Testis (tissue), 3 donors: ENCODE measurements around the gene FILIP1. TPM values are rescaled to one million over a fixed set of nuclear protein-coding genes. Genes with fewer than 3 reads are reported as not detected.

ENCODE experiments used
- DNase-seq: peaks from one replicate; pipeline ENCODE4 v3.0.0-alpha.2; 2019
- H3K27ac ChIP-seq, 2 donors: fragments of 200-600 bp; sonication (generic); one replicate each; pipeline ENCODE4 v1.5.1; 2019
- H3K27me3 ChIP-seq: fragments of 200-600 bp; sonication (generic); one replicate; pipeline ENCODE4 v1.5.1; 2019
- H3K36me3 ChIP-seq: fragments of 200-600 bp; sonication (generic); one replicate; pipeline ENCODE4 v1.5.1; 2017; ENCODE audit warnings: low read depth; ENCODE audit errors: missing control alignments
- H3K4me1 ChIP-seq: fragments of 200-600 bp; sonication (generic); one replicate; pipeline ENCODE4 v1.5.1; 2019
- H3K4me3 ChIP-seq, 2 donors: fragments of 200-600 bp; sonication (generic); one replicate each; pipeline ENCODE4 v1.5.1; 2017 to 2019
- H3K9me3 ChIP-seq: fragments of 200-600 bp; sonication (generic); one replicate; pipeline ENCODE4 v1.5.1; 2017
- POLR2A ChIP-seq: fragments of 450-650 bp; IDR thresholded peaks from one replicate; pipeline ENCODE4 v1.6.1; 2017; ENCODE audit warnings: antibody characterized with exemption, mild to moderate bottlenecking, moderate library complexity
- WGBS, 2 donors: methylation state at CpG; one replicate each; pipeline ENCODE4 v1.1.5; 2018; 5-methylcytosine and 5-hydroxymethylcytosine counted together
- intact Hi-C: fragments of 100-400 bp; cut with DNase I; formaldehyde crosslinking; loops from one replicate; pipeline ENCODE4 v1.15.1; 2023; ENCODE audit warnings: low total_unique reads
- polyA plus RNA-seq: library from polyadenylated mRNA; stranded (reverse); fragments of 350-450 nt; fragmentation: Illumina TruSeq; extraction: RNeasy Lipid Tissue Mini Kit (QIAGEN cat#74804); gene quantifications from one replicate; pipeline ENCODE4 v1.2.3, GENCODE V29; 2014; ENCODE audit warnings: low read depth, low replicate concordance; ENCODE audit not compliant: insufficient read depth
- total RNA-seq, 2 donors: library from RNA; depleted of rRNA; stranded (reverse); fragments of >200 nt; gene quantifications; one replicate each; pipeline ENCODE4 v1.2.3, GENCODE V29; 2016
- TF ChIP-seq, protein P1 (sequence below), 3 experiments: fragments of 450-650 bp in 2 of 3; fragments of 200-600 bp in 1 of 3; sonication (generic) in 1 of 3; IDR thresholded peaks; one replicate each; pipeline ENCODE4 v1.5.1; 2016 to 2019; ENCODE audit warnings: antibody characterized with exemption in 3 of 3, mild to moderate bottlenecking in 2 of 3, moderate library complexity in 1 of 3

The FILIP1 gene
- total and polyA plus RNA-seq, 3 donors from 2014 or later: 2.0 to 3.1 (median 2.7) TPM

DNA sequence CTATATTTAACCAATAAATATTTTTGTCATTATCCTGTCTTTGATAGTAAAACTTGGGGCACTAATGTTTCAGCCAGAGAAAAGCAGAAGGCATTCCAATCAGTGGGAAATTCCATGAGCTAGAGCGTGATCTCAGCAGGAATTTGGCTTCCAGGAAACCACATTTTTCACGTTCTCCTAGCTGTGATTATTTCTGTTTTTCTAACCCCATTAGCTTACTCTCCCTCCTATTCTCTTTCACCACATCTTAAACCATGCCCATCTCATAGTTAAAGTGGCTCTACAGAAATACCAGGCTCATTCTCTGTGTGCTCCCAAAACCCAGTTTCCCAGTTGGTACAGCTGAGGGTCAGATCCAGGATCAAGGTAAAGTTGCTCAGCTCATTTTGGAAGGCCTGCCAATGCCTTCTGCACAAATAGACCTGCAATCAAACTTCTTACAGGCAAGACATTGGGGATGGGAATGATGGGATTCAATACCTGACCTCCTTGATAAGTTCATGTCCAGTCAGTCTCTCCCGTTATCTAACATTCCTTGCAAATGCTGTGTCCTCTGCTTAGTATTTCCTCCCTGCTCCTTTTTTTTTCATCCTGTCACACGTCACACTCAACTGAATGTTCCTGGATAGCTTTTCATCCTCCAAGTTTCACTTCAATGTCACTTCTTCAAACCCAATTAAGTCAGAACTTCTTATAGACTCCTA lies 175.9 kb downstream of the FILIP1 start:
- intact Hi-C loops: no loop called here
- Histone ChIP-seq H3K4me3 (no peak overlapping the region), H3K4me1 (no peaks in the 10 kb centered on the region), H3K9me3 (no peaks in the 10 kb centered on the region), H3K36me3 (no peaks in the 10 kb centered on the region), H3K27me3 (no peaks in the 10 kb centered on the region), H3K27ac (no peak overlapping the region)
- no peak for DNase-seq
- 53 to 59% methylated on average over 4 of the region's 4 CpGs for WGBS, 2 donors
- no peak for TF ChIP-seq POLR2A
- TF ChIP-seq, protein P1, sequence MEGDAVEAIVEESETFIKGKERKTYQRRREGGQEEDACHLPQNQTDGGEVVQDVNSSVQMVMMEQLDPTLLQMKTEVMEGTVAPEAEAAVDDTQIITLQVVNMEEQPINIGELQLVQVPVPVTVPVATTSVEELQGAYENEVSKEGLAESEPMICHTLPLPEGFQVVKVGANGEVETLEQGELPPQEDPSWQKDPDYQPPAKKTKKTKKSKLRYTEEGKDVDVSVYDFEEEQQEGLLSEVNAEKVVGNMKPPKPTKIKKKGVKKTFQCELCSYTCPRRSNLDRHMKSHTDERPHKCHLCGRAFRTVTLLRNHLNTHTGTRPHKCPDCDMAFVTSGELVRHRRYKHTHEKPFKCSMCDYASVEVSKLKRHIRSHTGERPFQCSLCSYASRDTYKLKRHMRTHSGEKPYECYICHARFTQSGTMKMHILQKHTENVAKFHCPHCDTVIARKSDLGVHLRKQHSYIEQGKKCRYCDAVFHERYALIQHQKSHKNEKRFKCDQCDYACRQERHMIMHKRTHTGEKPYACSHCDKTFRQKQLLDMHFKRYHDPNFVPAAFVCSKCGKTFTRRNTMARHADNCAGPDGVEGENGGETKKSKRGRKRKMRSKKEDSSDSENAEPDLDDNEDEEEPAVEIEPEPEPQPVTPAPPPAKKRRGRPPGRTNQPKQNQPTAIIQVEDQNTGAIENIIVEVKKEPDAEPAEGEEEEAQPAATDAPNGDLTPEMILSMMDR (IDR thresholded peaks at IDR 0.05): no peak

DNA sequence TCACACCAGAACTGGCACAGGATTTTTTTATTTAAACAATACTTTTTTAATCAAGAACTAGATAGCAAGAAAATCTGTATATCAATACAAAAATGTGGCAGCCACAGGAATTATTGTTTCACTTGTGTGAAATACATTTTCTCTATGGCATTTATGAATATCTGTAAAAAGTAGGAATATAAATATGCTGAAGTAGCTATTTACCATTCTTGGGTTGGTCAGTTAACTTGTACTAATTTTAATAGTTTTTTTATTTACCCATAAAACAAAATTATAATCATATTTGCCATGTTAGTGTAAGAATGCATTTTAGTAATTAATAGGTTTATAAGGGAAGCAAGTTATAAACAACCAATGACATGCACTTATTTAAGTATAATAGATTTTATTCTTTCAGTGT lies 177.6 kb downstream of the FILIP1 start:
- Histone ChIP-seq H3K9me3 (no peaks in the 10 kb centered on the region), H3K4me3 (no peak overlapping the region), H3K27me3 (no peaks in the 10 kb centered on the region), H3K27ac (no peak overlapping the region), H3K4me1 (no peaks in the 10 kb centered on the region), H3K36me3 (no peaks in the 10 kb centered on the region)
- TF ChIP-seq POLR2A: no peak
- TF ChIP-seq, protein P1 (IDR thresholded peaks at IDR 0.05): no peak
- DNase-seq: no peak
- intact Hi-C loops: no loop called here

DNA sequence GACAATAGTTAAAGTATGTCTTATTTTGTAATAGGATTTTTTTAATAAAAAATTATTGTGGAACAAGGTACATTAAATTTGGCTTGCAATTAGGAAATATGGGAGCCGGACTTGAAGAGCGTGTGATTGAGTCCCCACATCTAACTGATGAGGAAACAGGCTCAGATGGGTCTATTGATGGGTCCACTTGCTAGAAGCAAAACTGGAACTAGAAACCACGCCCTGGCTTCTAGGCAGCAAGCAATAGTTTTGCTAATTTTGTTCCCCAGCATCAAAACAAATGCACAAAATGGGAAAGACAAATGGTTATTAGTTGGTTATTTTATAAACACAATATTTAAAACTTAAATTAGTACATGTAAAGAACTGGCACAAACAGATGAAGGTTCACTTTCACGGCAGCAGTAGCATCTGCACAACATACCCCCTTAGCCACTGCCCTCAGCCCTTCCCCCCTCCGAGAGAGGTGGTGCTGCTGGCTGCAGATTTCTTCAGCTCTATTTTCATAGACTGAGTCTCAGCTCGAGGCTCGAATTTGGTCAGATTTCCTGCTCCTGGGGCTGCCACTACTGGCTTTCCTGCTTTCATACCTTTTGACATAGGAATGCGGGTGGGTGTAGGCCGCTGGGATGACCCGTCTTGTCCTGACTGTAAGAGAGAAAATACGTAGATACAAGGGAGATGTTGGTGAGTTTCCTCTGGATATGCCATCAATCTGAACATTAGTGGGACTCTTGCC lies 185.2 kb downstream of the FILIP1 start:
- intact Hi-C loops: loop anchor here (10.0 kb wide), 1 partner anchor 206 kb away; no protein-coding TSS in a partner anchor
- Histone ChIP-seq H3K4me3 (no peak overlapping the region), H3K36me3 (no peaks in the 10 kb centered on the region), H3K4me1 (no peaks in the 10 kb centered on the region), H3K27ac (no peak overlapping the region), H3K27me3 (no peaks in the 10 kb centered on the region), H3K9me3 (no peaks in the 10 kb centered on the region)
- no peak for TF ChIP-seq POLR2A
- TF ChIP-seq, protein P1 (IDR thresholded peaks at IDR 0.05): no peak
- 75 to 84% methylated on average over 11 of the region's 11 CpGs for WGBS, 2 donors
- no peak for DNase-seq

DNA sequence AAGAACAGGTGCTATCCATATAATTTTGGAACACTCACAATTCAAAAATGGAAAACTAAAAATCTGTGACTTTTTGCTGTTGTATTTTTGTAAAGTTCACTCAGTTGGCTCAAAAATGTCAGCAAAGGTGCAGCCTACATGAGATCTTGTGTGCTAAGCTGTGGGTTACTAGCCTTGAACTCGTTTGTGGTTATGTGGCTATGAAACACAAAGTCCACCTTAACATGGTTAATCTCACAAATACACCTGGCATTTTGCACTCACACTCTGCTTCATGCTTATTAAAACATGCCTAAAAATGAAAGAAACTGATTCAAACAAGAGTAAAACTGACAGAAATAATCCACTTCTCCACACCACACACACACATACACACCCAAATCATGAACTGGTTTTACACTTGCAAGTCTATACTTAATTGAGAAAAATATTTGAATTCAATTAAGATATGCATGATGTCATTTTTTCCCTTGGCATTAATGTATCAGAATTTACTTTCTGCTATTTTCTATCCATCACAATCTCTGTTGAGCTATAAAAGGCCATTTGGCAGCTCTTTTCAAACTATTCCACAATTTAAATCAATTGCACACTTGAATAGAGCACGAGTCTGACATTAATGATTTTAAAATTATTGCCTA lies 186.1 kb downstream of the FILIP1 start:
- TF ChIP-seq POLR2A: no peak
- TF ChIP-seq, protein P1 (IDR thresholded peaks at IDR 0.05): no peak
- H3K36me3 ChIP-seq: no peaks in the 10 kb centered on the region
- no peak for DNase-seq
- H3K27me3 ChIP-seq: no peaks in the 10 kb centered on the region
- intact Hi-C loops: loop anchor here (10.0 kb wide), 1 partner anchor 207 kb away; no protein-coding TSS in a partner anchor
- WGBS, 2 donors: 63 to 78% methylated on average over 2 of the region's 2 CpGs
- no peak overlapping the region for H3K27ac ChIP-seq
- no peaks in the 10 kb centered on the region for H3K4me1 ChIP-seq
- no peaks in the 10 kb centered on the region for H3K9me3 ChIP-seq
- no peak overlapping the region for H3K4me3 ChIP-seq
